OCI-LY7 (cell line): ENCODE measurements around the gene C8B.

Source experiments
- EZH2phosphoT487 ChIP-seq: fragments of 200-600 bp; sonication (generic); IDR thresholded peaks from 2 replicates; pipeline ENCODE4 v1.6.1; 2018; ENCODE audit warnings: low read depth, borderline replicate concordance, mild to moderate bottlenecking, mixed run types, antibody characterized with exemption, low read length, moderate library complexity, mixed read lengths
- TF ChIP-seq, protein P1 (sequence below): fragments of 200-600 bp; sonication (generic); conservative IDR thresholded peaks from 2 replicates; pipeline ENCODE4 v1.5.1; 2014; ENCODE audit warnings: mild to moderate bottlenecking, antibody characterized with exemption, low read length, moderate library complexity, mixed read lengths

- TF ChIP-seq, protein P1, sequence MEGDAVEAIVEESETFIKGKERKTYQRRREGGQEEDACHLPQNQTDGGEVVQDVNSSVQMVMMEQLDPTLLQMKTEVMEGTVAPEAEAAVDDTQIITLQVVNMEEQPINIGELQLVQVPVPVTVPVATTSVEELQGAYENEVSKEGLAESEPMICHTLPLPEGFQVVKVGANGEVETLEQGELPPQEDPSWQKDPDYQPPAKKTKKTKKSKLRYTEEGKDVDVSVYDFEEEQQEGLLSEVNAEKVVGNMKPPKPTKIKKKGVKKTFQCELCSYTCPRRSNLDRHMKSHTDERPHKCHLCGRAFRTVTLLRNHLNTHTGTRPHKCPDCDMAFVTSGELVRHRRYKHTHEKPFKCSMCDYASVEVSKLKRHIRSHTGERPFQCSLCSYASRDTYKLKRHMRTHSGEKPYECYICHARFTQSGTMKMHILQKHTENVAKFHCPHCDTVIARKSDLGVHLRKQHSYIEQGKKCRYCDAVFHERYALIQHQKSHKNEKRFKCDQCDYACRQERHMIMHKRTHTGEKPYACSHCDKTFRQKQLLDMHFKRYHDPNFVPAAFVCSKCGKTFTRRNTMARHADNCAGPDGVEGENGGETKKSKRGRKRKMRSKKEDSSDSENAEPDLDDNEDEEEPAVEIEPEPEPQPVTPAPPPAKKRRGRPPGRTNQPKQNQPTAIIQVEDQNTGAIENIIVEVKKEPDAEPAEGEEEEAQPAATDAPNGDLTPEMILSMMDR: no peak
- no peak for TF ChIP-seq EZH2phosphoT487
These were observed 25.8 kb downstream of the C8B start for GRCh38 chr1:56940039-56940438.
